GM13976 (cell line): ENCODE data around the gene JHY.

Experiments used
- DNase-seq: peaks from one replicate; pipeline ENCODE4 v3.0.0; 2012; ENCODE audit warnings: low spot score
- CTCF ChIP-seq: IDR thresholded peaks from 2 replicates; pipeline ENCODE4 v1.5.1; 2012; ENCODE audit warnings: borderline replicate concordance, mild to moderate bottlenecking; ENCODE audit not compliant: insufficient read depth; ENCODE audit errors: extremely low read depth, missing control alignments, control extremely low read depth
- in situ Hi-C: fragments of 300-500 bp; cut with MboI; formaldehyde crosslinking; loops from one replicate; pipeline ENCODE4 v1.12.0; 2022; ENCODE audit warnings: low sequenced_read_pairs, mixed read lengths, inconsistent platforms; ENCODE audit not compliant: unreplicated experiment

Gene JHY

GRCh38 chr11:122931510-122931909 is 49.0 kb downstream of the JHY start:
- no peak for DNase-seq
- TF ChIP-seq CTCF = no peak
- in situ Hi-C loops = no loop called here

- in situ Hi-C loops = no loop called here
- no peak for DNase-seq
- TF ChIP-seq CTCF = no peak
Observed at GRCh38 chr11:122933416-122933815, 50.9 kb downstream of the JHY start.

- DNase-seq = no peak
- in situ Hi-C loops = no loop called here
- no peak for TF ChIP-seq CTCF
Observed at GRCh38 chr11:122937983-122938382, 55.4 kb downstream of the JHY start.

- no peak for DNase-seq
- in situ Hi-C loops = no loop called here
- no peak for TF ChIP-seq CTCF
Observed at GRCh38 chr11:122938557-122938956, 56.0 kb downstream of the JHY start.

- TF ChIP-seq CTCF = no peak
- no peak for DNase-seq
- in situ Hi-C loops = no loop called here
Observed at GRCh38 chr11:122951211-122951610, 68.7 kb downstream of the JHY start.

- no peak for DNase-seq
Observed at GRCh38 chr11:122954455-122954854, 71.9 kb downstream of the JHY start.

More at GRCh38 chr11:122954455-122954854, 71.9 kb downstream of the JHY start:
- in situ Hi-C loops = no loop called here
- no peak for TF ChIP-seq CTCF
